ENCODE results near the gene PLCXD3.

The PLCXD3 gene

DNA sequence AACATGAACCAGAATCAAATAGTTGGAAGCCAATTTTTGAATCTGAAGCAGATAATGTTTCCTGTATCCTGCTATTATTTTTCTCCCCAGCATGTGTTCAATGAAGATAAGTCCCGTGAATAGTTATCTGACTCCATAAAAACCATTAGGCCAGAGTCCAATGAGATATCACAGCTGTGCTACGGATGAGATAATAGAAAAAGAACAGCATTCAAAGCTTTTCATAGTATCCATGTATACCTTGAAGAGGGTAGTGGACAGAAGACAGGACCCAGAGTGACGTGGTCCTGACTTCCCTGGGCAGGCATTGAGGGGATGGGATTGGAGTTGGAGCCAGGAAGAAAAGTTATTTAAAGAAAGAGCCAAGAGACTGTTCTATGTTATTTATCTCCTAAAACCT is 246.4 kb downstream of the PLCXD3 start:
- Histone ChIP-seq H3K4me3 (ENCODE audit: low read depth, low read length) (no peak overlapping the region), H3K9me3 (ENCODE audit: control insufficient read depth, insufficient read depth, low read depth, low read length) (no peaks in the 10 kb centered on the region), H3K9ac (ENCODE audit: low read length) (no peak overlapping the region), H3K27ac (ENCODE audit: low read depth, low read length) (no peak overlapping the region), H3K27me3 (ENCODE audit: control insufficient read depth, insufficient read depth, low read length) (no peaks in the 10 kb centered on the region), H3K36me3 (ENCODE audit: control insufficient read depth, insufficient read depth, low read length) (no peaks in the 10 kb centered on the region), H3K4me1 (ENCODE audit: control insufficient read depth, insufficient read depth, low read length) (no peaks in the 10 kb centered on the region)

- H3K9me3 ChIP-seq (ENCODE audit: control insufficient read depth, insufficient read depth, low read depth, low read length), result no peaks in the 10 kb centered on the region
- no peaks in the 10 kb centered on the region for H3K4me1 ChIP-seq (ENCODE audit: control insufficient read depth, insufficient read depth, low read length)
Observed at GRCh38 chr5:41263335-41263734, 247.1 kb downstream of the PLCXD3 start.

More at GRCh38 chr5:41263335-41263734, 247.1 kb downstream of the PLCXD3 start:
- Histone ChIP-seq H3K36me3 (ENCODE audit: control insufficient read depth, insufficient read depth, low read length) (no peaks in the 10 kb centered on the region), H3K4me3 (ENCODE audit: low read depth, low read length) (no peak overlapping the region), H3K27me3 (ENCODE audit: control insufficient read depth, insufficient read depth, low read length) (no peaks in the 10 kb centered on the region), H3K9ac (ENCODE audit: low read length) (no peak overlapping the region), H3K27ac (ENCODE audit: low read depth, low read length) (no peak overlapping the region)

Data from HUES6 (cell line).